ENCODE data around the gene SLC34A3.

Gene SLC34A3

GRCh38 chr9:137251194-137251461 lies 20.4 kb downstream of the SLC34A3 start, which contains the start of gene STPG3:
Gene STPG3 (plus strand): TSS chr9:137251286. CDS start chr9:137251287, 1 bp downstream.
- no peak for DNase-seq
- no CpG with 5 or more reads among the region's 4 CpGs for WGBS (ENCODE audit: extremely low coverage, insufficient coverage, low lambda C conversion rate)
- H3K4ac ChIP-seq (ENCODE audit: low read depth, low read length) = no peak within 1 kb of the TSS

GRCh38 chr9:137251490-137252268 lies 21.0 kb downstream of the SLC34A3 start:
- Histone ChIP-seq H3K4me3 (ENCODE audit: low read length) (no peak overlapping the region), H4K8ac (ENCODE audit: low read depth, low read length) (no peak overlapping the region), H3K56ac (ENCODE audit: low read length) (peak overlapping the region; percentile 67), H3K36me3 (ENCODE audit: control insufficient read depth, insufficient read depth, low read length) (no peaks in the 10 kb centered on the region), H2BK120ac (ENCODE audit: low read depth, low read length) (no peak overlapping the region), H3K27me3 (ENCODE audit: insufficient read depth, low read length, poor library complexity) (no peaks in the 10 kb centered on the region), H3K9ac (ENCODE audit: low read length) (peak overlapping the region; percentile 38), H3K23ac (ENCODE audit: low read length) (no peak overlapping the region), H2AK5ac (ENCODE audit: low read length) (peak overlapping the region; percentile 96), H4K5ac (ENCODE audit: low read length) (no peak overlapping the region), H3K79me1 (ENCODE audit: low read length) (peaks cover 6% of the 10 kb centered on the region), H3K4ac (ENCODE audit: low read depth, low read length) (no peak overlapping the region), H2BK15ac (replicated peaks; ENCODE audit: low read depth) (no peak overlapping the region), H3K27ac (ENCODE audit: low read depth, low read length) (no peak overlapping the region), H3K79me2 (ENCODE audit: control insufficient read depth, insufficient read depth, low read length) (peaks cover 13% of the 10 kb centered on the region), H3K18ac (ENCODE audit: low read length) (no peak overlapping the region), H3K4me1 (ENCODE audit: control insufficient read depth, low read depth, low read length) (peaks cover 9% of the 10 kb centered on the region), H2BK5ac (ENCODE audit: low read length) (no peak overlapping the region), H3K4me2 (ENCODE audit: low read length) (no peak overlapping the region)
- no peak for DNase-seq
- WGBS (ENCODE audit: extremely low coverage, insufficient coverage, low lambda C conversion rate) = no CpG with 5 or more reads among the region's 22 CpGs

More at GRCh38 chr9:137251194-137251461, 20.4 kb downstream of the SLC34A3 start, which contains the start of gene STPG3:
- Histone ChIP-seq H3K27ac (ENCODE audit: low read depth, low read length) (no peak within 1 kb of the TSS), H2BK120ac (ENCODE audit: low read depth, low read length) (no peak within 1 kb of the TSS), H4K8ac (ENCODE audit: low read depth, low read length) (no peak within 1 kb of the TSS), H3K4me1 (ENCODE audit: control insufficient read depth, low read depth, low read length) (peaks cover 9% of the 10 kb centered on the region), H3K79me1 (ENCODE audit: low read length) (peaks cover 2% of the 10 kb centered on the region), H2AK5ac (ENCODE audit: low read length) (peak within 1 kb of the TSS; percentile 96), H3K18ac (ENCODE audit: low read length) (no peak within 1 kb of the TSS), H3K23ac (ENCODE audit: low read length) (peak within 1 kb of the TSS; percentile 89), H4K5ac (ENCODE audit: low read length) (no peak within 1 kb of the TSS), H3K56ac (ENCODE audit: low read length) (peak within 1 kb of the TSS; percentile 74), H3K79me2 (ENCODE audit: control insufficient read depth, insufficient read depth, low read length) (peaks cover 8% of the 10 kb centered on the region), H3K36me3 (ENCODE audit: control insufficient read depth, insufficient read depth, low read length) (no peaks in the 10 kb centered on the region), H2BK15ac (replicated peaks; ENCODE audit: low read depth) (no peak within 1 kb of the TSS), H3K4me2 (ENCODE audit: low read length) (no peak within 1 kb of the TSS), H3K9ac (ENCODE audit: low read length) (peak within 1 kb of the TSS; percentile 38), H2BK5ac (ENCODE audit: low read length) (no peak within 1 kb of the TSS), H3K27me3 (ENCODE audit: insufficient read depth, low read length, poor library complexity) (no peaks in the 10 kb centered on the region), H3K4me3 (ENCODE audit: low read length) (no peak within 1 kb of the TSS)

DNA sequence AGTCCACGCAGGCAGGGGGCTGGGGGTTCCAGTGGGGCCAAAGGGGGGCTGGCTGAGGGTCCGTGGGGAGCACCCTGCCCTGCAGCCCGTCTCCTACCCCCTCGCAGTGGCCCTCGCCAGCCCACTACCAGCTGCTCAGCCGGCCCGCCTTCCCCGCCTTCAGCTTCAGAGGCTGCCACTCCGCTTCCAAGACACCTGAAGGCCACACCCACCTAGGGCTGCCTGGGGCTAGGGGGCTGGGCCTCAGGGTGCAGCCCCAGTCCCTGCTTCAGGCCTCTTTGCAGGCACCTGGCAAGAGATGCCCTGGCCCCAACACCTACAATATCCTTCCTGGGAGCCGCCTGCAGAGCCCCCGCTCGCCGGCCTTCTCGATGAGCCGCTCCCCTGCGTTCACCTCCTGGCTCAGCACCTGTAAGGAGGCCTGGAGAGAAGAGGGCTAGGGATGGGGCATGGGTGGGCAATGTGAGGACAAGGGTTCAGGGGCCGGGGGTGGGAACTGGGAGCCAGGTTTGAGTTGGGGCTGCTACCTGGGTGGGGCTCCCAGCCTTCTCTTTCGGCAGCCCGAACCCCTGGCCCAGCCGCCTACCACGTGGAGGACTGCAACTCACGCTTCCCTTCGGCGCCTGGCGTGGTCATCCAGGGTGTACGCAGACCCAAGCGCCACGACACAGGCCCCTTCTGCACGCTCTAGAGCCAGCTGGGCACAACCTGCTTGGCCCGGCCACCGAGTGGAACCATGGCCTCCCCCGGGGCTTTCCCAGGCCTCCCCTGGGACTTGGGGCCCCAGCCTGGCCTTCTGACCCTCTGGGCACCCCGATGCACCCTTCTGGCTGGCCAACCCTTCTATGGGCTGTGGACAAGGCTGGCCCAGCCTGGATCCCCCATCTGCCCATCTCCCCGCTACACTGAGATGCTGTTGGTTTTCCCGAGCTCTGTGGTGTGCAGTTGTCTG lies 22.1 kb downstream of the SLC34A3 start:
- no peaks in the 10 kb centered on the region for H3K27me3 ChIP-seq (ENCODE audit: insufficient read depth, low read length, poor library complexity)
- H3K56ac ChIP-seq (ENCODE audit: low read length) = no peak overlapping the region
- no peak overlapping the region for H3K4ac ChIP-seq (ENCODE audit: low read depth, low read length)
- peaks cover 9% of the 10 kb centered on the region for H3K79me1 ChIP-seq (ENCODE audit: low read length)
- no CpG with 5 or more reads among the region's 35 CpGs for WGBS (ENCODE audit: extremely low coverage, insufficient coverage, low lambda C conversion rate)
- no peak overlapping the region for H4K8ac ChIP-seq (ENCODE audit: low read depth, low read length)
- H3K4me3 ChIP-seq (ENCODE audit: low read length) = no peak overlapping the region
- peaks cover 16% of the 10 kb centered on the region for H3K79me2 ChIP-seq (ENCODE audit: control insufficient read depth, insufficient read depth, low read length)
- no peak overlapping the region for H4K5ac ChIP-seq (ENCODE audit: low read length)
- H3K36me3 ChIP-seq (ENCODE audit: control insufficient read depth, insufficient read depth, low read length) = peaks cover 1% of the 10 kb centered on the region
- no peak overlapping the region for H3K27ac ChIP-seq (ENCODE audit: low read depth, low read length)
- H3K23ac ChIP-seq (ENCODE audit: low read length) = no peak overlapping the region
- H2AK5ac ChIP-seq (ENCODE audit: low read length) = no peak overlapping the region
- no peak for DNase-seq
- H3K18ac ChIP-seq (ENCODE audit: low read length) = no peak overlapping the region
- no peak overlapping the region for H3K9ac ChIP-seq (ENCODE audit: low read length)
- H3K4me2 ChIP-seq (ENCODE audit: low read length) = no peak overlapping the region
- H2BK120ac ChIP-seq (ENCODE audit: low read depth, low read length) = no peak overlapping the region
- no peak overlapping the region for H2BK5ac ChIP-seq (ENCODE audit: low read length)
- no peak overlapping the region for H2BK15ac ChIP-seq (replicated peaks; ENCODE audit: low read depth)
- H3K4me1 ChIP-seq (ENCODE audit: control insufficient read depth, low read depth, low read length) = peaks cover 9% of the 10 kb centered on the region

GRCh38 chr9:137253717-137254623 lies 23.3 kb downstream of the SLC34A3 start:
- Histone ChIP-seq H3K4me3 (ENCODE audit: low read length) (peak overlapping the region; percentile 56), H4K8ac (ENCODE audit: low read depth, low read length) (no peak overlapping the region), H2AK5ac (ENCODE audit: low read length) (peak overlapping the region; percentile 74), H3K18ac (ENCODE audit: low read length) (peak overlapping the region; percentile 88), H3K4me1 (ENCODE audit: control insufficient read depth, low read depth, low read length) (peaks cover 9% of the 10 kb centered on the region), H3K27ac (ENCODE audit: low read depth, low read length) (no peak overlapping the region), H2BK15ac (replicated peaks; ENCODE audit: low read depth) (no peak overlapping the region), H2BK120ac (ENCODE audit: low read depth, low read length) (no peak overlapping the region), H3K4me2 (ENCODE audit: low read length) (peak overlapping the region; percentile 70), H3K9ac (ENCODE audit: low read length) (peak overlapping the region; percentile 99), H3K56ac (ENCODE audit: low read length) (peak overlapping the region; percentile 99), H3K79me2 (ENCODE audit: control insufficient read depth, insufficient read depth, low read length) (peaks cover 16% of the 10 kb centered on the region), H4K5ac (ENCODE audit: low read length) (no peak overlapping the region), H3K79me1 (ENCODE audit: low read length) (peaks cover 9% of the 10 kb centered on the region), H3K4ac (ENCODE audit: low read depth, low read length) (peak overlapping the region; percentile 88), H3K23ac (ENCODE audit: low read length) (no peak overlapping the region), H3K27me3 (ENCODE audit: insufficient read depth, low read length, poor library complexity) (no peaks in the 10 kb centered on the region), H2BK5ac (ENCODE audit: low read length) (no peak overlapping the region), H3K36me3 (ENCODE audit: control insufficient read depth, insufficient read depth, low read length) (peaks cover 1% of the 10 kb centered on the region)
- no CpG with 5 or more reads among the region's 21 CpGs for WGBS (ENCODE audit: extremely low coverage, insufficient coverage, low lambda C conversion rate)
- no peak for DNase-seq

Measured in mesendoderm (in vitro differentiated cells).